Midbrain (tissue), 1 donor: ENCODE data around the gene LRMDA.

Experiments
- DNase-seq: peaks from one replicate; lab custom pipeline; 2025; lab: John Stamatoyannopoulos, UW

LRMDA gene

GRCh38 chr10:76338187-76338586, 906.8 kb downstream of the LRMDA start:
- no peak for DNase-seq

- no peak for DNase-seq
Measured at GRCh38 chr10:76341740-76342139, 910.3 kb downstream of the LRMDA start.

GRCh38 chr10:76342996-76343395, 911.6 kb downstream of the LRMDA start:
- DNase-seq, result no peak

- no peak for DNase-seq
Measured at GRCh38 chr10:76347832-76348231, 916.4 kb downstream of the LRMDA start.

GRCh38 chr10:76350583-76350982, 919.2 kb downstream of the LRMDA start:
- DNase-seq, result no peak

- DNase-seq, result no peak
Measured at GRCh38 chr10:76352300-76352699, 920.9 kb downstream of the LRMDA start.

GRCh38 chr10:76353237-76353851, 921.9 kb downstream of the LRMDA start:
- no peak for DNase-seq

- no peak for DNase-seq
Measured at GRCh38 chr10:76354212-76354738, 922.9 kb downstream of the LRMDA start.

- no peak for DNase-seq
Measured at GRCh38 chr10:76354921-76355320, 923.5 kb downstream of the LRMDA start.

- DNase-seq, result no peak
Measured at GRCh38 chr10:76356557-76356956, 925.1 kb downstream of the LRMDA start.

GRCh38 chr10:76357726-76358415, 926.4 kb downstream of the LRMDA start:
- DNase-seq, result no peak

GRCh38 chr10:76358743-76359395, 927.4 kb downstream of the LRMDA start:
- DNase-seq, result no peak

GRCh38 chr10:76375761-76376160, 944.3 kb downstream of the LRMDA start:
- DNase-seq, result no peak

- no peak for DNase-seq
Measured at GRCh38 chr10:76382381-76382851, 951.0 kb downstream of the LRMDA start.

GRCh38 chr10:76388321-76389023, 957.0 kb downstream of the LRMDA start:
- DNase-seq, result no peak

GRCh38 chr10:76393875-76394706, 962.7 kb downstream of the LRMDA start:
- DNase-seq, result no peak

GRCh38 chr10:76394707-76395042, 963.3 kb downstream of the LRMDA start:
- no peak for DNase-seq

GRCh38 chr10:76395251-76395650, 963.8 kb downstream of the LRMDA start:
- DNase-seq, result no peak

GRCh38 chr10:76396134-76396533, 964.7 kb downstream of the LRMDA start:
- DNase-seq, result no peak

- DNase-seq, result no peak
Measured at GRCh38 chr10:76397181-76398042, 966.0 kb downstream of the LRMDA start.
